Left lung (tissue), 10 donors: ENCODE measurements around the gene MAP3K12. TPM values are rescaled to one million over a fixed set of nuclear protein-coding genes. Genes with fewer than 3 reads are reported as not detected.

Experiments used
- ATAC-seq: fragments of 200-7000 bp; cut with Tn5 transposase; one replicate; pipeline ENCODE4 v1.9.1; 2020; ENCODE audit warnings: moderate library complexity
- DNase-seq, 4 donors: peaks; one replicate each; pipeline ENCODE4 v3.0.0-alpha.2; 2013 to 2020
- H3K27ac ChIP-seq, 2 donors: fragments of 200-600 bp; sonication (generic) in 1 of 2; one replicate each; pipeline versions ENCODE4 v1.5.0 to v1.8.0; 2020 to 2021
- H3K27me3 ChIP-seq, 2 donors: fragments of 200-600 bp; sonication (generic) in 1 of 2; one replicate each; pipeline versions ENCODE4 v1.5.0 to v1.8.0; 2020 to 2021
- H3K36me3 ChIP-seq, 2 donors: fragments of 200-600 bp; sonication (generic) in 1 of 2; one replicate each; pipeline versions ENCODE4 v1.5.0 to v1.8.0; 2020 to 2021
- H3K4me1 ChIP-seq, 2 donors: fragments of 200-600 bp; one replicate each; pipeline ENCODE4 v1.8.0; 2021
- H3K4me3 ChIP-seq, 2 donors: fragments of 200-600 bp; sonication (generic) in 1 of 2; one replicate each; pipeline versions ENCODE4 v1.5.0 to v1.8.0; 2020 to 2021; ENCODE audit warnings: mild to moderate bottlenecking in 1 of 2
- H3K9me3 ChIP-seq, 2 donors: fragments of 200-600 bp; sonication (generic) in 1 of 2; one replicate each; pipeline versions ENCODE4 v1.5.0 to v1.8.0; 2020 to 2021
- intact Hi-C, 2 donors: fragments of 100-400 bp; cut with DNase I; formaldehyde crosslinking; loops; one replicate each; pipeline versions ENCODE4 v1.11.2 to v1.14.2; 2022
- polyA plus RNA-seq, 6 donors: library from polyadenylated mRNA; unstranded; fragments of 120-200 nt; gene quantifications; one replicate each; pipeline ENCODE4 v1.2.1, GENCODE V29; 2013; ENCODE audit not compliant: insufficient read length in 6 of 6
- total RNA-seq, 2 donors: library from RNA; stranded (reverse); fragmentation: NEBNext Ultra II Directional; extraction: Animal tissue kit (Norgen Biotek cat#: 25700); gene quantifications; one replicate each; pipeline ENCODE4 v1.2.1, GENCODE V29; 2021
- TF ChIP-seq, protein P1 (sequence below), 2 donors: fragments of 200-600 bp; sonication (generic) in 1 of 2; IDR thresholded peaks; one replicate each; pipeline versions ENCODE4 v1.5.0 to v1.8.0; 2021; ENCODE audit warnings: antibody characterized with exemption in 2 of 2
- donor health status: DM: no; HTN: yes; CAD: no.
- donor health status: DM: no; HTN: no; CAD: no.

MAP3K12 gene
- total and polyA plus RNA-seq, 8 donors = 19.9 to 38.0 (median 31.1) TPM

DNA sequence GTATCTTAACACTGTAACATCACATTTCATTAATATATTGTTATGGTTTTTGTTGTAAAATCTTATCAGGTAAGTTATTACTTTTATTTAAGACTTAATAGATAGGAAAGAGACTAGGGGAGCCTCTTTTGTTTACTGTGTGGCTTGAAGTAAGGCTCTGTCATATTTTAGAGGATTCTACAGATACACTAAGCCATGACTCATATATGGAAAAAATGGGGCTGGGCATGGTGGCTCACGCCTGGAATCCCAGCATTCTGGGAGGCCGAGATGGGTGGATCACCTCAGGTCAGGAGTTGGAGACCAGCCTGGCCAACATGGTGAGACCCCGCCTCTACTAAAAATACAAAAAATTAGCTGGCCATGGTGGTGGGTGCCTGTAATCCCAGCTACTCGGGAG lies 31.7 kb upstream of the MAP3K12 start:
- Histone ChIP-seq H3K9me3 (no peaks in the 10 kb centered on the region), H3K36me3 (peaks cover 0 to 95% of the 10 kb centered on the region in 2 donors), H3K4me3 (no peak overlapping the region), H3K4me1 (no peaks in the 10 kb centered on the region), H3K27ac (no peak overlapping the region), H3K27me3 (no peaks in the 10 kb centered on the region)
- TF ChIP-seq, protein P1, sequence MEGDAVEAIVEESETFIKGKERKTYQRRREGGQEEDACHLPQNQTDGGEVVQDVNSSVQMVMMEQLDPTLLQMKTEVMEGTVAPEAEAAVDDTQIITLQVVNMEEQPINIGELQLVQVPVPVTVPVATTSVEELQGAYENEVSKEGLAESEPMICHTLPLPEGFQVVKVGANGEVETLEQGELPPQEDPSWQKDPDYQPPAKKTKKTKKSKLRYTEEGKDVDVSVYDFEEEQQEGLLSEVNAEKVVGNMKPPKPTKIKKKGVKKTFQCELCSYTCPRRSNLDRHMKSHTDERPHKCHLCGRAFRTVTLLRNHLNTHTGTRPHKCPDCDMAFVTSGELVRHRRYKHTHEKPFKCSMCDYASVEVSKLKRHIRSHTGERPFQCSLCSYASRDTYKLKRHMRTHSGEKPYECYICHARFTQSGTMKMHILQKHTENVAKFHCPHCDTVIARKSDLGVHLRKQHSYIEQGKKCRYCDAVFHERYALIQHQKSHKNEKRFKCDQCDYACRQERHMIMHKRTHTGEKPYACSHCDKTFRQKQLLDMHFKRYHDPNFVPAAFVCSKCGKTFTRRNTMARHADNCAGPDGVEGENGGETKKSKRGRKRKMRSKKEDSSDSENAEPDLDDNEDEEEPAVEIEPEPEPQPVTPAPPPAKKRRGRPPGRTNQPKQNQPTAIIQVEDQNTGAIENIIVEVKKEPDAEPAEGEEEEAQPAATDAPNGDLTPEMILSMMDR (IDR thresholded peaks at IDR 0.05) = no peak
- intact Hi-C loops = no loop called here
- no peak for DNase-seq
- no peak for ATAC-seq

GRCh38 chr12:53530061-53530460 lies 30.8 kb upstream of the MAP3K12 start:
- ATAC-seq (no peak), DNase-seq (no peak)
- H3K36me3 ChIP-seq = peaks cover 0 to 97% of the 10 kb centered on the region in 2 donors
- intact Hi-C loops = no loop called here
- no peak overlapping the region for H3K4me3 ChIP-seq
- no peaks in the 10 kb centered on the region for H3K9me3 ChIP-seq
- no peak overlapping the region for H3K27ac ChIP-seq
- TF ChIP-seq, protein P1 (IDR thresholded peaks at IDR 0.05) = no peak
- H3K27me3 ChIP-seq = no peaks in the 10 kb centered on the region
- H3K4me1 ChIP-seq = no peaks in the 10 kb centered on the region

- intact Hi-C loops = no loop called here
- H3K4me3 ChIP-seq = no peak overlapping the region
- no peaks in the 10 kb centered on the region for H3K27me3 ChIP-seq
- no peaks in the 10 kb centered on the region for H3K4me1 ChIP-seq
- peaks cover 0 to 98% of the 10 kb centered on the region in 2 donors for H3K36me3 ChIP-seq
- no peak for DNase-seq
- no peak overlapping the region for H3K27ac ChIP-seq
- no peak for ATAC-seq
- TF ChIP-seq, protein P1 (IDR thresholded peaks at IDR 0.05) = no peak
- no peaks in the 10 kb centered on the region for H3K9me3 ChIP-seq
These were observed 25.2 kb upstream of the MAP3K12 start for GRCh38 chr12:53524476-53524875.

GRCh38 chr12:53523131-53523530 lies 23.9 kb upstream of the MAP3K12 start:
- TF ChIP-seq, protein P1 (IDR thresholded peaks at IDR 0.05) = no peak
- Histone ChIP-seq H3K27ac (no peak overlapping the region), H3K4me3 (no peak overlapping the region), H3K9me3 (no peaks in the 10 kb centered on the region), H3K4me1 (no peaks in the 10 kb centered on the region), H3K27me3 (no peaks in the 10 kb centered on the region), H3K36me3 (peaks cover 0 to 100% of the 10 kb centered on the region in 2 donors)
- DNase-seq = no peak
- intact Hi-C loops = no loop called here
- no peak for ATAC-seq

- ATAC-seq (peak; percentile 4), DNase-seq (no peak)
- Histone ChIP-seq H3K9me3 (no peaks in the 10 kb centered on the region), H3K36me3 (peaks cover 0 to 100% of the 10 kb centered on the region in 2 donors), H3K27ac (no peak overlapping the region), H3K27me3 (no peaks in the 10 kb centered on the region), H3K4me1 (peaks cover 0 to 3% of the 10 kb centered on the region in 2 donors), H3K4me3 (no peak overlapping the region)
- TF ChIP-seq, protein P1 (IDR thresholded peaks at IDR 0.05) = no peak
- intact Hi-C loops = no loop called here
These were observed 19.1 kb upstream of the MAP3K12 start for GRCh38 chr12:53518381-53518780.
